Suprapubic skin (tissue), 4 donors: ENCODE measurements around the gene NSD1. TPM values are rescaled to one million over a fixed set of nuclear protein-coding genes. Genes with fewer than 3 reads are reported as not detected.
"Not testable (repeated sequence)": the region's sequence is repeated elsewhere in the genome, so short reads cannot be mapped to it uniquely, and the experiment has no call there.

ENCODE experiments used
- DNase-seq, 2 donors: peaks; one replicate each; pipeline ENCODE4 v3.0.0-alpha.2; 2019; ENCODE audit warnings: low spot score in 2 of 2
- H3K27ac ChIP-seq: fragments of 200-600 bp; sonication (generic); one replicate; pipeline ENCODE4 v1.5.1; 2019
- H3K27me3 ChIP-seq: fragments of 200-600 bp; sonication (generic); one replicate; pipeline ENCODE4 v1.5.1; 2019
- H3K36me3 ChIP-seq: fragments of 200-600 bp; sonication (generic); one replicate; pipeline ENCODE4 v1.5.1; 2019
- H3K4me1 ChIP-seq: fragments of 200-600 bp; sonication (generic); one replicate; pipeline ENCODE4 v1.5.1; 2019
- H3K4me3 ChIP-seq: fragments of 200-600 bp; sonication (generic); one replicate; pipeline ENCODE4 v1.5.1; 2019; ENCODE audit warnings: mild to moderate bottlenecking
- H3K9me3 ChIP-seq: fragments of 200-600 bp; sonication (generic); one replicate; pipeline ENCODE4 v1.5.1; 2019
- EP300 ChIP-seq: sonication (generic); formaldehyde crosslinking; IDR thresholded peaks from one replicate; pipeline ENCODE4 v1.6.1; 2017; ENCODE audit warnings: antibody characterized with exemption
- POLR2A ChIP-seq, 2 donors: fragments of 450-650 bp; IDR thresholded peaks; one replicate each; pipeline ENCODE4 v1.6.1; 2017; ENCODE audit warnings: antibody characterized with exemption in 2 of 2, mild to moderate bottlenecking in 2 of 2, moderate library complexity in 2 of 2
- POLR2AphosphoS5 ChIP-seq, 3 donors: sonication (generic); formaldehyde crosslinking; IDR thresholded peaks; one replicate each; pipeline ENCODE4 v1.6.1; 2017; ENCODE audit warnings: antibody characterized with exemption in 3 of 3
- WGBS: methylation state at CpG from one replicate; pipeline ENCODE4 v1.1.5; 2018; 5-methylcytosine and 5-hydroxymethylcytosine counted together
- total RNA-seq, 4 donors: library from RNA; depleted of rRNA; stranded (reverse); fragments of >200 nt; gene quantifications; one replicate each; pipeline ENCODE4 v1.1.0, GENCODE V29; 2016
- TF ChIP-seq, protein P1 (sequence below), 2 donors: fragments of 200-600 bp in 1 of 2; fragments of 450-650 bp in 1 of 2; sonication (generic) in 1 of 2; IDR thresholded peaks; one replicate each; pipeline ENCODE4 v1.5.1; 2016 to 2019; ENCODE audit warnings: antibody characterized with exemption in 2 of 2, mild to moderate bottlenecking in 1 of 2, moderate library complexity in 1 of 2

Gene NSD1
- total RNA-seq, 4 donors from 2014 or later, result 36.0 to 67.9 (median 51.3) TPM

DNA sequence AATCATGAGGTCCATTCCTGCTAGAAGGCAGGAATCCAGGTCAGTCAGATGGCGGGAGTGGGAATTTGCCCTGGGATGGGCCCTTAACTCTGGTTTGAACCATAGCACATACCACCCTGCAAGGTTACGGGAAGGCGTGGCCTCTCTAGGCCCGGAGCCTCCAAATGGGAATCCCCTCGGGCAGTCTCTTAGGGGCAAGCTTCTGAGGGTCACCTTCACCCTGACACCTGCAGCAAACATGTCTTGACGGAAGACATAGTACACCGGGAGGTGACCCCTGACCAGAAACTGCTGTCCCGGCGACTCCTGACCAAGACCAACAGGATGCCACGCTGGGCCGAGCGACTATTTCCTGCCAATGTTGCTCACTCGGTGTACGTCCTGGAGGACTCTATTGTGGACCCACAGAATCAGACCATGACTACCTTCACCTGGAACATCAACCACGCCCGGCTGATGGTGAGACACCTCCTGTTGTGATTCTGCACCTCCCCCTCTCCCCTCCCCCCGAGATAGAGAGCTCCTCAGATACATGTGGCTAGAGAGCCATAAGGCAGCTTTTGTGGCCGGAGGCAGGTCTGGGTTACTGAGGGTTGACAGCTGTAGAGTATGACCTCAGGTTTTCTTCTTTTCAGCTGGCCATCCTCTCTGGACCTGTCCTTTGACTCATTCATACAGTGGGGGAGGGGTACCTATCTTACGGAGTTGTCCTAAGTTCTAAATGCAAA is 171.0 kb downstream of the NSD1 start:
- peak in 1 of 2 donors; percentile 73 for DNase-seq
- H3K4me3 ChIP-seq, result peak overlapping the region; percentile 69
- peak overlapping the region; percentile 85 for H3K27ac ChIP-seq
- WGBS, result 34% methylated on average over 12 of the region's 19 CpGs
- H3K36me3 ChIP-seq, result peaks cover 27% of the 10 kb centered on the region
- no peaks in the 10 kb centered on the region for H3K9me3 ChIP-seq
- peaks cover 75% of the 10 kb centered on the region for H3K4me1 ChIP-seq
- H3K27me3 ChIP-seq, result no peaks in the 10 kb centered on the region
- TF ChIP-seq POLR2A (IDR thresholded peaks at IDR 0.05) (no peak), POLR2AphosphoS5 (IDR thresholded peaks at IDR 0.05) (no peak), EP300 (no peak)
- TF ChIP-seq, protein P1, sequence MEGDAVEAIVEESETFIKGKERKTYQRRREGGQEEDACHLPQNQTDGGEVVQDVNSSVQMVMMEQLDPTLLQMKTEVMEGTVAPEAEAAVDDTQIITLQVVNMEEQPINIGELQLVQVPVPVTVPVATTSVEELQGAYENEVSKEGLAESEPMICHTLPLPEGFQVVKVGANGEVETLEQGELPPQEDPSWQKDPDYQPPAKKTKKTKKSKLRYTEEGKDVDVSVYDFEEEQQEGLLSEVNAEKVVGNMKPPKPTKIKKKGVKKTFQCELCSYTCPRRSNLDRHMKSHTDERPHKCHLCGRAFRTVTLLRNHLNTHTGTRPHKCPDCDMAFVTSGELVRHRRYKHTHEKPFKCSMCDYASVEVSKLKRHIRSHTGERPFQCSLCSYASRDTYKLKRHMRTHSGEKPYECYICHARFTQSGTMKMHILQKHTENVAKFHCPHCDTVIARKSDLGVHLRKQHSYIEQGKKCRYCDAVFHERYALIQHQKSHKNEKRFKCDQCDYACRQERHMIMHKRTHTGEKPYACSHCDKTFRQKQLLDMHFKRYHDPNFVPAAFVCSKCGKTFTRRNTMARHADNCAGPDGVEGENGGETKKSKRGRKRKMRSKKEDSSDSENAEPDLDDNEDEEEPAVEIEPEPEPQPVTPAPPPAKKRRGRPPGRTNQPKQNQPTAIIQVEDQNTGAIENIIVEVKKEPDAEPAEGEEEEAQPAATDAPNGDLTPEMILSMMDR (IDR thresholded peaks at IDR 0.05), result no peak

DNA sequence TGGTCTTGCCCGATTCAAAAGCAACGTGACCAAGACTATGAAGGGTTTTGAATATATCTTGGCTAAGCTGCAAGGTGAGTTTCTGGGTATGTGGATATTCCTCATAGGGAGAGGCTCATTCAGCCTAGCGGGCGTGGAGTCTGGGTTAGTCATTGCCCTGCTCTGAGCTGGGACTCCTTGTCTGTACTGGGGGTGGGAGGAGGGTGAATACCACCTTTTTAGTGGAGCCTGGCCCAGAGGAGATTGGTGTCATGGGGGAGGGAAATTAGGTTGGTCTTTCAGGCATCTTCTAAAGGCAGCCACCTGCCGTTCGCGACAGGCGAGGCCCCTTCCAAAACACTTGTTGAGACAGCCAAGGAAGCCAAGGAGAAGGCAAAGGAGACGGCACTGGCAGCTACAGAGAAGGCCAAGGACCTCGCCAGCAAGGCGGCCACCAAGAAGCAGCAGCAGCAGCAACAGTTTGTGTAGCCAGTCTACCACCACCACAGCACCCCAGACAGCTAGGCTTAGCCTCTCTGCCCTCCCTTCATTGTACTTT is 172.6 kb downstream of the NSD1 start:
- Histone ChIP-seq H3K36me3 (peaks cover 27% of the 10 kb centered on the region), H3K4me1 (peaks cover 71% of the 10 kb centered on the region)
- not testable (repeated sequence) for H3K4me3 ChIP-seq, H3K27me3 ChIP-seq, H3K27ac ChIP-seq, H3K9me3 ChIP-seq
- peak in 1 of 2 donors; percentile 64 for DNase-seq
- WGBS, result 83% methylated on average over 10 of the region's 11 CpGs

DNA sequence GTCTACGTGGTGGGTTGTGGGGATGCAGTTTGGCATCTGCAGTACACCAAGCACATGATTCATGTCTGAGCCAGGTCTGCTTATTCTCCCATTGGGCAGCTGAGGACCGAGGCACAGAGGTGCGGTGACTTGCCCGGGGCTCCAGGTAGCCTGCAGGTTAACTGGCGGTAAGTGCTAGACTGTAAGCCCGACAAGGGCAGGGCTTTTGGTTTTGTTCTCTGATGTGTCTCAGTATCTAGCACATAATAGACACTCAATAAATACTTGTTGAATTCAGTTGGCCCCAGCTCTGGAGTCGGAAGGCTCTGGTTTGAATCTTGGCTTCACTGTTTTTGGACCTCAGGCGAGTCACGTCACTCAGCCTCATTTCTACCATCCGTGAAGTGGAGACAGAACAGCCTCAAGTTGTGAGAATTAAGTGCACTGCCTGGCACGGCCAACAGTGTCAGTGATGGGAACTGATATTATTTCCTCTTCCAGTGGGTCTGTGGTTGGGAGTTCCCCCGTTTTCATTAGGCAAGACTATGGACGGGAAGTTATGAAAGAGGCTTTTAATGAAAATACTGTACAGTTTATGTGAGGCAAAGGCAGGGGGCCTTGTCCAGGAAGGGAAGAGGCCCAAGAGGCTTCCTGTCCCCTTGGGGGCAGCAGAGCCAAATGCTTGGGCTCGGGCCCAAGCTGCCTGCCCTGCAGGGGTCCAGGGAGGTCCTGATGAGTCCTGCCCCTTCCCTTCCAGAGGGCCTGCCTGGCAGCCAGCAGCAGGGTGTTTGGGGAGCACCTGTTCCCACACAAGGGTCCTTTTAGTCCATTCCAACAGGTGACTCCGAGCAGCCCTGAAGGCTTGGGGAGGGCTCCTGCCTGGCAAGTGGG is 173.3 kb downstream of the NSD1 start:
- WGBS, result 69% methylated on average over 11 of the region's 15 CpGs

DNA sequence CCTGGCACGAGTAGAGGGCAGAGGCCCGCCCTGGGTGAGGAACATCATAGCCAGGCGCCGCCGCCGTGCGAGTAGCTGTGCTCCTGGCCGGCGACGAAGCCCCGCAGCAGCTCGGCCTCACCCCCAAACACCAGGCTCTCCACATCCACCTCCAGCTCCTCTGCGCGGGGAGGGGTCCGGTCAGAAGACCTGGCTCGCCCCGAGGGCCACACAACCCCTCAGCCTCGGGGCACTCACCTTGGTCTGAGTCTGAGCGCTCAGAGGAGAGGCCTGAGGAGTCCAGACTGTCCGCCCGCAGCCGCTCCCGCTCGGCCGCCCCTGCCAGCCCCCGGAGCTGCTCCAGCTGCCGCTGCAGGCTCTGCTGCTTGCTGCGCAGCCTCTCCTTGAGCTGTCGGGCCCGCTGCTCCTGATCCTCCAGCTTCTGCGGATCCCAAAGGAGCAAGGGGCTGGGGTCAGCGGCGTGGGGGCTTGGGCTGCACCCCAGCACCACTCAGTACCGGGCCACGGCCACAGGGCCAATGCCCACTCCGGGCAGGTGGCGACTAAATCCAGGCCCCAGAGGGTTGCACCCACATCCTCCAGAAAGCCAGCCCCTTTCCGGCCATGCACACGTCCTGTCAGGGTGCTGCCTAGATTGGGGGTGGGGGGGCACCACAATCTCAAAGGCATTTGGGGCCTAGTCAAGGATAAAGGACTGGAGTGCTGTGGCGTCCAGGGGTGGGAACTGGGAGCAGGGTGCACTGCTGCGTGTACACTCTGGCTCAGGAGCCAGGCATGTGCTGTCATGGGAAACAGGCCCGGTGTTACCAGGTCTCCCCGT is 174.2 kb downstream of the NSD1 start:
- DNase-seq, result no peak
- Histone ChIP-seq H3K27me3 (no peaks in the 10 kb centered on the region), H3K27ac (no peak overlapping the region), H3K36me3 (peaks cover 27% of the 10 kb centered on the region), H3K4me3 (no peak overlapping the region), H3K9me3 (no peaks in the 10 kb centered on the region), H3K4me1 (peaks cover 69% of the 10 kb centered on the region)
- 85% methylated on average over 31 of the region's 43 CpGs for WGBS
- no peak for TF ChIP-seq POLR2A (IDR thresholded peaks at IDR 0.05)
- TF ChIP-seq, protein P1 (IDR thresholded peaks at IDR 0.05), result no peak
- TF ChIP-seq POLR2AphosphoS5 (IDR thresholded peaks at IDR 0.05), result no peak
- TF ChIP-seq EP300, result no peak

More for the DNA sequence above, 173.3 kb downstream of the NSD1 start:
- Histone ChIP-seq H3K4me1 (peaks cover 71% of the 10 kb centered on the region), H3K27me3 (no peaks in the 10 kb centered on the region), H3K36me3 (peaks cover 27% of the 10 kb centered on the region), H3K4me3 (no peak overlapping the region), H3K9me3 (no peaks in the 10 kb centered on the region), H3K27ac (no peak overlapping the region)
- peak in 1 of 2 donors; percentile 70 for DNase-seq
- TF ChIP-seq POLR2AphosphoS5 (IDR thresholded peaks at IDR 0.05) (no peak), EP300 (no peak)

DNA sequence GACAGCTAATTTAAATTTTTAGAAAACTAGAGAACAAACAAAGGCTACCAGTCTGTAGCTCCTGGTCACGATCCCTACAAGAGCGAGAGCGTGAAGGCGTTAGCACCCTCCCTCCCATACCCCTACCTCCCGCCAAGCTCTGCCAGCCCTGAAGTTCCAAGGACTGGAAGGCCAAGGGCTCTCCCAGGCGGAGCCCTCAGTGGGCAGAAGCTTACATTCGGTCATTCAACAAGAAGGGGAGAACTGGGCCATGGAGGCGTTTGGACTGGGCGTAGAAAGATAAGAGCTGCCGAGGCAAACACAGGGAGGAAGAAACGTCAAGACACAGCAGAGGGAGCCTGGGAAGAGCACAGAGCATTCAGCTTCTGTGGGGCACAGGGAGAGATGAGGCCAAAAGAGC is 175.2 kb downstream of the NSD1 start:
- Histone ChIP-seq H3K27ac (no peak overlapping the region), H3K27me3 (no peaks in the 10 kb centered on the region), H3K4me3 (no peak overlapping the region), H3K9me3 (no peaks in the 10 kb centered on the region), H3K4me1 (peaks cover 67% of the 10 kb centered on the region), H3K36me3 (peaks cover 27% of the 10 kb centered on the region)
- WGBS, result 92% methylated on average over 11 of the region's 11 CpGs
- TF ChIP-seq POLR2A (IDR thresholded peaks at IDR 0.05), result no peak
- TF ChIP-seq, protein P1 (IDR thresholded peaks at IDR 0.05), result no peak
- TF ChIP-seq EP300, result no peak
- no peak for TF ChIP-seq POLR2AphosphoS5 (IDR thresholded peaks at IDR 0.05)
- no peak for DNase-seq
